Motor neuron (in vitro differentiated cells): Measurements from ENCODE around the gene GPBP1L1. TPM values are rescaled to one million over a fixed set of nuclear protein-coding genes. Genes with fewer than 3 reads are reported as not detected.
A peak's percentile ranks its signal among the peaks of the same experiment; 100 is the strongest.
"Not testable (repeated sequence)": the region's sequence is repeated elsewhere in the genome, so short reads cannot be mapped to it uniquely, and the experiment has no call there.

ENCODE experiments used
- ATAC-seq, 8 experiments: fragments of 200-7000 bp; cut with Tn5 transposase; replicated peaks in 6 of 8; 2 replicates each; pipeline ENCODE4 v1.8.0; 2021; ENCODE audit warnings: mild to moderate bottlenecking in 8 of 8, moderate library complexity in 8 of 8
- H3K27ac ChIP-seq, 2 donors: fragments of 250-450 bp; sonication (Bioruptor Pico); 2 replicates each; pipeline ENCODE4 v1.9.0; 2021; ENCODE audit warnings: antibody characterized with exemption in 2 of 2, mild to moderate bottlenecking in 2 of 2, moderate library complexity in 1 of 2
- H3K4me1 ChIP-seq, 2 donors: fragments of 250-450 bp; sonication (Bioruptor Pico); replicated peaks in 1 of 2; 2 replicates each; pipeline ENCODE4 v1.6.1; 2021; ENCODE audit warnings: antibody characterized with exemption in 2 of 2, mild to moderate bottlenecking in 2 of 2, moderate library complexity in 1 of 2
- H3K4me3 ChIP-seq, 5 donors: fragments of 250-450 bp; sonication (Bioruptor Pico); 2 replicates each; pipeline ENCODE4 v1.9.0; 2021; ENCODE audit warnings: antibody characterized with exemption in 5 of 5, mild to moderate bottlenecking in 5 of 5, moderate library complexity in 4 of 5
- WGBS, 10 experiments: fragments of 450-650 bp; shearing (Covaris generic); methylation state at CpG; one replicate each; pipeline ENCODE4 v1.0.0; 2022; 5-methylcytosine and 5-hydroxymethylcytosine counted together
- in situ Hi-C, 9 experiments: fragments of 400-800 bp; cut with MboI; loops; one replicate each; pipeline ENCODE4 v1.15.0; 2021; ENCODE audit warnings: low sequenced_read_pairs in 9 of 9, low pct_unique_long_range_greater_than_20kb in 2 of 9; ENCODE audit not compliant: unreplicated experiment in 9 of 9
- total RNA-seq, 8 experiments: library from RNA; unstranded; fragments of 300-600 nt; gene quantifications; 2 replicates each; pipeline versions ENCODE4 v1.2.3 to v1.2.4, GENCODE V29; 2022

Gene GPBP1L1
- total RNA-seq, 8 experiments from 2014 or later, result 63.0 to 112 (median 84.4) TPM

DNA sequence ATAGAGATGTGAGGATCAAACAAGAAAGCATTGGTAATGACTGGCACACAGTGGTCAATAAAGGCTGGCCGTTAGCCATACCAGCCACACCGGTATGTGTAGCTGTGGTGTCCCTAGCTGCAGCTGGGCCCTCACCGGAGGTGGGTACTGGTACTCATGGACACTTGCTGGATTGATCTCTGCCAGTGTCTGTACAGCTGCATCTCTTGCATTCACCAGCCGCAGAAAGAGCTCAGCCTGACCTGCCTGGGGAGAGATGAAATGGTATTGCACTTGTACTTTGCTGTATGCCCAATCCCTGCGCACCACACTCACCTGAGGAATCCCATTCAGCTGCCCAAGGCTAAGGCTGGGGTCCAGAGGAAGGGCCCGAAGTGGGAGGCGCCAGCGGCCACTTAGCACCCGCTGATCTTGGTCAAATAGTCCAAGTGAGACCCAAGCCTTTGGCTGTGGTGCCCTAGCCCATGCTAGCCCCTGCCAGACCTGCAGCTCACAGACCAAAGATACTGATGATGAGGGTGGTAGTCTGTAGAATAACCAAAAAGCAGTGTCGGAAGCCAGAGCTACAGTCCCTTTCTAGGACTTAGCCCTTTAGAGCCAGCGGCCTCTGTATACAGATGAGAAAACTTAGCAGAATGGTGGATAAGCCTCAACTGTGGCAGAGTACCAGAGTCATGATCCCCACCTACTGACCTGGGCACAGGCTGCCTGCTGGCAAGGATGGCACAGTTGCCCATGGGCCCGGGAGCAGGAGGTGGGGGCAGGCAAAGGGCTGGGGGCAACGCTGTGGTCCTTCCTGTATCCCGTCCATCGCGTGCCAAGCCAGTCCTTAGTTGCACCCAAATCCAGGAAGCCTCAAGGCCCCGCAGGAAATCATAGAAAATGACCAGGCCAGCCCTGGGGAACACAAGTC, 65.5 kb downstream of the GPBP1L1 start:
- in situ Hi-C loops, result no loop called here
- Histone ChIP-seq H3K27ac (no peak overlapping the region), H3K4me1 (no peaks in the 10 kb centered on the region), H3K4me3 (no peak overlapping the region)
- ATAC-seq, result peak in 4 of 8 experiments; percentile 2 to 16 (median 8)
- WGBS, 10 experiments, result 40 to 96% (median 90%) methylated on average over 1 to 14 of the region's 17 CpGs; no CpG with 5 or more reads in 3 of the 10 experiments

DNA sequence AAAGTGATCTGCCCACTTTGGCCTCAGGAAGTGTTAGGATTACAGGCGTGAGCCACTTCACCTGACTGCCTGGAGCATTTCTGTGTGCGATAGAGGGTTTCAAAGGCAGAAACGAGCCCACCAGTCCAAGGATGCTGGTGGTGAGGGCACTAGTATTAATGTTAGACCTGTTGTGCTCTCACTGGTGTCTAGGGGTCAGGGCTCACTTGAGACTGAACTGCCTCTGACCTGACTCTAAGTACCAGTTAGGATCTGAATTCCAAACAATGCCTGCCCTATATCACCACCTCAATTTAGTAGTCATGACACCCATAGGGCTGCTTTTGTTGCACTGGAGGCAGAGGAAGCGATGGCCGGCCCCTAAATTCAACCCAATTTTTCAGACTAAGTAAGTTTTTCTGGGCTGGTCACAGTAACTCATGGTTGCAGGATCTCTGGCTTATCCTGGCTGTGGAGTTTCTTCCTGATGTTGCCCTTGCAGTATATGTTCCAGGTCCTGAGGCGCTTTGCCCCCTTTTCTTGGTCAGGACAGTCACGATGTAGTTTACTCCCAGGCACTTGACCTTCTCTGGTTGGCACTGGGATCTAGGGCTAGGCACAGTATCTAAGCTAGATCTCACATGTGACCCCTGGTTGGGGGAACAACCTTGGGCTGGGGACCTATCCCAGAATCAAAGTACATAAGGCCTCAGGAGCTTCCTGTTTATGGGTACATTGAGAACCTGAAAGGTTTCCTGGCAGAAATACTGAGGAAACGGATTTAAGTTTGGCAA, 67.0 kb downstream of the GPBP1L1 start:
- no peak overlapping the region for H3K27ac ChIP-seq
- no peak for ATAC-seq
- in situ Hi-C loops, result no loop called here

GRCh38 chr1:45617618-45618017, 68.7 kb downstream of the GPBP1L1 start:
- Histone ChIP-seq H3K4me1 (no peaks in the 10 kb centered on the region), H3K4me3 (no peak overlapping the region), H3K27ac (no peak overlapping the region)
- in situ Hi-C loops, result no loop called here
- ATAC-seq, result peak in 3 of 8 experiments; percentile 30 to 71 (median 53)
- WGBS, 10 experiments, result 25 to 100% (median 92%) methylated on average over 1 to 4 of the region's 4 CpGs; no CpG with 5 or more reads in 1 of the 10 experiments

More for the DNA sequence above, 67.0 kb downstream of the GPBP1L1 start:
- Histone ChIP-seq H3K4me1 (no peaks in the 10 kb centered on the region), H3K4me3 (no peak overlapping the region)
- WGBS, 10 experiments, result 66 to 100% (median 82%) methylated on average over 1 to 7 of the region's 8 CpGs; no CpG with 5 or more reads in 1 of the 10 experiments

GRCh38 chr1:45615885-45616284, 70.4 kb downstream of the GPBP1L1 start:
- 44 to 100% (median 100%) methylated on average over 1 of the region's 1 CpG for WGBS, 10 experiments

DNA sequence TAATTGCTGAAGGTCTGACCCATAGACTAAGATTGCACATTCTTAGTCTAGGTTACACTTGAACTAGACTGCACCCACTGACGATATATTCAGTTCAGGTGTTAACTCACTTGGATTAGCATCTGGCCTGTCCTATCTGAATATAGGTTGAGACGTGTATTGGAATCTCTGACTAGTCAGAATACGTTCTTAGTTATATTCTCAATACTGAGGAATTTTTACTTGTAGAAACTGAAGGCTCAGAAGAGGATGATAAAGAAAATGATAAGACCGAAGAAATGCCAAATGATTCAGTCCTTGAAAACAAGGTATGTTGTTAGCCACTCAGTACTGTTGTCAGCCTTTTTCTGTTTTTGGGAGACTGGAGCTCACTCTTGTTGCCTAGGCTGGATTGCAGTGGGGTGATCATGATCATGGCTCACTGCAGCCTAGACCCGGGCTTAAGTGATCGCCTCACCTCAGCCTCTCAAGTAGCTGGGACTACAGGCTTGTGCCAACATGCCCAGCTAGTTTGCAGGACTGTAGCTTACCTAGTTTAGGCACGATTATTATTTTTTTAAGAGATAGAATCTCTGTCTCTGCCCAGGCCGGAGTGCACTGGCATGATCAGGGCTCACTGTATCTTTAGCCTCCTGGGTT, 73.3 kb downstream of the GPBP1L1 start:
- 75 to 100% (median 90%) methylated on average over 2 to 8 of the region's 8 CpGs for WGBS, 10 experiments
- ATAC-seq, result no peak
- no peak overlapping the region for H3K27ac ChIP-seq
- no peaks in the 10 kb centered on the region for H3K4me1 ChIP-seq
- in situ Hi-C loops, result no loop called here
- H3K4me3 ChIP-seq, result no peak overlapping the region

More at GRCh38 chr1:45615885-45616284, 70.4 kb downstream of the GPBP1L1 start:
- ATAC-seq, result no peak
- in situ Hi-C loops, result no loop called here
- Histone ChIP-seq H3K4me3 (no peak overlapping the region), H3K27ac (no peak overlapping the region), H3K4me1 (no peaks in the 10 kb centered on the region)

GRCh38 chr1:45610589-45611226, 75.6 kb downstream of the GPBP1L1 start:
- WGBS, 10 experiments, result 74 to 100% (median 96%) methylated on average over 1 to 10 of the region's 10 CpGs; no CpG with 5 or more reads in 2 of the 10 experiments
- H3K4me1 ChIP-seq, result no peaks in the 10 kb centered on the region
- H3K4me3 ChIP-seq, result no peak overlapping the region
- no peak for ATAC-seq
- H3K27ac ChIP-seq, result no peak overlapping the region
- in situ Hi-C loops, result no loop called here

- ATAC-seq, result peak in 3 of 8 experiments; percentile 82 to 94 (median 85)
- in situ Hi-C loops, result no loop called here
- Histone ChIP-seq H3K27ac (no peak overlapping the region), H3K4me1 (no peaks in the 10 kb centered on the region), H3K4me3 (no peak overlapping the region)
- 44 to 100% (median 93%) methylated on average over 1 to 5 of the region's 5 CpGs for WGBS, 10 experiments
These were observed 77.9 kb downstream of the GPBP1L1 start for GRCh38 chr1:45608175-45609156.

GRCh38 chr1:45607404-45608074, 78.8 kb downstream of the GPBP1L1 start:
- peak in 3 of 8 experiments; percentile 21 to 70 (median 24) for ATAC-seq
- in situ Hi-C loops, result no loop called here
- H3K4me1 ChIP-seq, result no peaks in the 10 kb centered on the region

GRCh38 chr1:45604239-45604638, 82.1 kb downstream of the GPBP1L1 start:
- ATAC-seq, result no peak
- in situ Hi-C loops, result no loop called here
- WGBS, 10 experiments, result 65 to 100% (median 98%) methylated on average over 1 to 2 of the region's 2 CpGs
- H3K27ac ChIP-seq, result no peak overlapping the region
- no peaks in the 10 kb centered on the region for H3K4me1 ChIP-seq
- H3K4me3 ChIP-seq, result no peak overlapping the region

More at GRCh38 chr1:45607404-45608074, 78.8 kb downstream of the GPBP1L1 start:
- 20 to 100% (median 81%) methylated on average over 1 to 6 of the region's 6 CpGs; no CpG with 5 or more reads in 1 of the 10 experiments for WGBS, 10 experiments
- no peak overlapping the region for H3K4me3 ChIP-seq
- H3K27ac ChIP-seq, result no peak overlapping the region

DNA sequence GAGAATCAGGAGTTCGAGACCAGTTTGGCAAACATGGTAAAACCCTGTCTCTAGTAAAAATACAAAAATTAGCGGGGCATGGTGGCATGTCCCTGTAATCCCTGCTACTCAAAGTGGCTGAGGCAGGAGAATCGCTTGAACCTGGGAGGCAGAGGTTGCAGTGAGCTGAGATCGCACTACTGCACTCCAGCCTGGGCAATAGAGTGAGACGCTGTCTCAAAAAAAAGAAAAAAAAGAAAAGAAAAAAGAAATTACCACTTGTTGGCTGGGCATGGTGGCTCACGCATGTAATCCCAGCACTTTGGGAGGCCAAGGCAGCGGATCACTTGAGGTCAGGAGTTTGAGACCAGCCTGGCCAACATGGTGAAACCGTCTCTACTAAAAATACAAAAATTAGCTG, 89.6 kb downstream of the GPBP1L1 start:
- H3K27ac ChIP-seq, H3K4me3 ChIP-seq, in situ Hi-C loops, H3K4me1 ChIP-seq, ATAC-seq: not testable (repeated sequence)
- 83 to 100% (median 96%) methylated on average over 1 to 8 of the region's 8 CpGs; no CpG with 5 or more reads in 1 of the 10 experiments for WGBS, 10 experiments

- ATAC-seq, result no peak
- Histone ChIP-seq H3K27ac (no peak overlapping the region), H3K4me3 (no peak overlapping the region), H3K4me1 (no peaks in the 10 kb centered on the region)
- 71 to 100% (median 100%) methylated on average over 1 to 4 of the region's 4 CpGs; no CpG with 5 or more reads in 5 of the 10 experiments for WGBS, 10 experiments
- in situ Hi-C loops, result no loop called here
These were observed 91.9 kb downstream of the GPBP1L1 start for GRCh38 chr1:45594412-45594811.
